NCI-H748 treated with DMSO at 0.1 percent for 48 hours (cell line): Measurements from ENCODE around the gene CXorf38.
A peak's percentile ranks its signal among the peaks of the same experiment; 100 is the strongest.
"Not testable (repeated sequence)": the region's sequence is repeated elsewhere in the genome, so short reads cannot be mapped to it uniquely, and the experiment has no call there.

Experiments
- DNase-seq: peaks from one replicate; lab custom pipeline; 2025; lab: John Stamatoyannopoulos, UW

Gene CXorf38

DNA sequence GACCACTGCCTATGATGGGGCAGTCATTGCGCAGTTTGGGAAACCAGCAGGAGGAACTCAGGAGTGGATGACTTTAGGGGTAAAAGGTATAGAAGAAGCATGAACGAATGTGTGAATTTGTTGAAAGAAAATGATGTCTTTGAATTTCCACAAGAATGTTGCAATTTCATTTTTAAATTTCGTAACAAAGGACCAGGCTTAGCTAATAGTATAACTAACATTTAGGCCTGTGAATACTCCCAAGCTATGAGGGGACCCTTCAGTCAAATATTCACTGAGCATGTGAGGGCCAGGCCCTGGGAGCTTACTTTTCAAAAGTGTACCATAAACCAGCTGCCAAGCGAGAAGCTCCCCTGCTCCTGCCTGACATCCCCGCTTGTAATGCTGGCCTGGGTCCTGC, 18.9 kb downstream of the CXorf38 start:
- no peak for DNase-seq

DNA sequence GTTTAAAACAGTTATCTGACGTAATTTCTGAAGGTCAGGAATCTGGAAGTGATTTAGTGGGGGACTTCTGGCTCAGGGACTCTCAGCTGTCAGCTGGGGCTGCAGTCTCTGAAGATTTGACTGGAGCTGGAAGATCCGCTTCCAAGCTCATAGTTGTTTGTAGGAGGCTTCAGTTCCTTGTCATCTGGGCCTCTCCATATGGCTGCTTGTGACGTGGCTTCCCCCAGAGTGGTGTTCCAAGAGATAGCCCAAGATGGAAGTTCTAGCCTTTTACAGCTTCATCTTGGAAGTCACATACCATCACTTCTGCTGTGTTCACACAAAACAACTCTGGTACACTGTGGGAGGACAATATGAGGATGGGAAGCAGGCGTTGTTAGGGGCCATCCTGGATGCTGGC, 22.1 kb downstream of the CXorf38 start:
- DNase-seq: no peak

DNA sequence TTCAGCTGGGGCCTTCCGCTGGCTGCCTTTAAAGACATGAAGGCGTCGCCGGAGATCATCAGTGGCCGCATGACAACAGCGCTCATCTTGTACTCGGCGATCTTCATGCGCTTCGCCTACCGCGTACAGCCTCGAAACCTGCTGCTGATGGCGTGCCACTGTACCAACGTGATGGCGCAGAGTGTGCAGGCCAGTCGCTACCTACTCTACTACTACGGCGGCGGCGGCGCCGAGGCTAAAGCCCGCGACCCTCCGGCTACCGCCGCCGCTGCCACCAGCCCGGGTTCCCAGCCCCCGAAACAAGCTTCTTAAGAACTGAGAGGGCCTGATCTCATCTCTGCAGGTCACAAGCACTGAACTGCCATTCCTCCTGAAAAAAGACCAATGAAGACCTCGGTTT, 23.7 kb downstream of the CXorf38 start:
- no peak for DNase-seq

DNA sequence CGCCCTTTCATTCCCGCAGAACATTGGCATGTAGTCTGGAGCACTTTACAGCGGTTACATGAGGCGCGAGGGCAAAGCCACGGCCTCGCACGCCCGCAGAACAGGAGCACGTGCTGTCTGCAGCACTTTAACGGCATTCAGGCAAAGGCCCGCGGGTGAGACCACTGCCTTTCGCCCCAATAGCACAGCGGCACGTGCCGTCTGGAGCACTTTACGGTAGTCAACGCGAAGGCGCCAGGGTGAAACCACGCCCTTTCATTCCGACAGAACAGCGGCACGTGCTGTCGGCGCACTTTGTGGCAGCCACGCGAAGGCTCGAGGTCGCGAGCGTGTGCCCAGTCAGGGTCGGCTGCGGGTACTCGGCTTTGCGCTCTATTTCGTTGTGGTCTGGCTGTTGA, 24.2 kb downstream of the CXorf38 start, which contains the start of gene MPC1L:
MPC1L (plus strand) TSS at position 290 of the 398 bp plus-strand sequence. CDS start 138 bp downstream, outside the sequence.
- DNase-seq: no peak

DNA sequence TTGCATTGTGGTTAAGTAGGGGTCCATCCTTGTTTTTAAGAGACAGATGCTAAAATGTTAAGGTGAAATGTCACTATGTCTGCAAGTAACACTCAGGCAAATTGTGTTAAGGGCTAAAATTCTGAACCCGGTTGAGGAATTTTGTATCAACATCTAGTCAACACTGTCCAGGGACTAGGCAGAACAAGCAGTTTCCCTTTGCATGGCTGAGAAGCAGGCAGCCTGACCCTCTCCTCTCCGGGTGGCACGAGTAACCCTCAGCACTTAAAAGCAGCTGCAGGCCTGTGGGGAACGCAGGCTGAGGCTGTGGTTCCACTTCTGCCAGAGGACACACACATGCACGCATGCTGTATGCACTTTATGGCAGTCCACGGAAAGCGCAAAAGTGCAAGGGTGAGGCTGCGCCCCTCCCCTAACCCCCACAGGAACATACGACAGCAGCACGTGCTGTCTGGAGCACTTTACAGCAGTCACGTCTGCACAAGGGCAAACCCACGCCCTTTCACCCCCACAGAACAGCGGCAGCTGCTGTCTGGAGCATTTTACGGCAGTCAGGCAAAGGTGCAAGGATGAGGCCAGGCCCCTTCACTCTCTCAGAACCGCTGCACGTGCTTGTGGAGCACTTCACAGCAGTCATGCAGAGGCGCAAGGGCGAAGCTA, 24.8 kb downstream of the CXorf38 start:
- DNase-seq: no peak

DNA sequence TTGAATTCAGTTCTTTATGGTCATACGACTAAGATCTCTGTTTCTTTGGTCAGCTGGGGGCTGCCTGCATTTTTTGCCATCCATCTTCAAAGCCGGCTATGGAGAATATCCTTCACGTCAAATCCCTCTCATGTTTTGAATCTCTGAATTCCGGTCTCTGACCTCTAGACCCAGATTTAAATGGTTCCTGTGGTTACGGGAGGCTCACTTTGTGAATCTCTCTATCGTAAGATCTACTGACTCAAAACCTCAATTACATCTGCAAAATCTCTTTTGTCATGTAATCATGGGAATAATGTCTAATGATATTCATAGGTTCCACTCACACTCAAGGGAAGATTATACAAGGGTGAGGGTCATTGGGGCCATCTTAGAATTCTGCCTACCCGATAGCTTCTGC, 29.8 kb downstream of the CXorf38 start:
- DNase-seq: no peak

DNA sequence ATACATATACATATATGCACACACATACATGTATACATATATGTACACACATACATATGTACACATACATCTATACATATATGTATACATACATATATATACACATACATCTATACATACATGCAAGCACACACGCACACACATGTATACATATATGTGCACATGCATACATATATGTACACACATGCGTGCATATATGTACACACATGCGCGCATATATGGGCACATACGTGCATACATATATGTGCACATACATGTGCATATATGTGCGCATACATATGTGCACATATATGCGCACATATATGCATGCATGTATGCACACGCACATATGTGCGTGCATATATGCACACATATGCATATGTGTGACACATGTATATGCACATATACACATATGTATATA, 31.4 kb downstream of the CXorf38 start:
- DNase-seq: no peak

DNA sequence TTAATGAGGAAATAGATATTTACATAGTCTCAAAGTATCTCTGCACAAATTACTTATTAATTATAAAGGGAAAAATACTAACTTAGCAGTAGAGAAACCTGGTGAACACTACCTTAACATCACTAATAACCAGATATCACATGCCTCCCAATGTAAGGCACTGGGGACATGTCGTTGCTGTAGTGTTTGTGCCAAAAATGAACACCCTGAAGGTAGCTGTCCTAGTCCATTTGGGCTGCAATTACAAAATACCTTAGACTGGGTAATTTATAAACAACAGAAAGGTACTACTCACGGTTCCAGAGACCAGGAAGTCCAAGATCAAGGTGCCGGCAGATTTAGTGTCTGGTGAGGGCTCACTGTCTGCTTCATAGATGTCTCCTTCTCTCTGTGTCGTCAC, 34.9 kb downstream of the CXorf38 start:
- no peak for DNase-seq

DNA sequence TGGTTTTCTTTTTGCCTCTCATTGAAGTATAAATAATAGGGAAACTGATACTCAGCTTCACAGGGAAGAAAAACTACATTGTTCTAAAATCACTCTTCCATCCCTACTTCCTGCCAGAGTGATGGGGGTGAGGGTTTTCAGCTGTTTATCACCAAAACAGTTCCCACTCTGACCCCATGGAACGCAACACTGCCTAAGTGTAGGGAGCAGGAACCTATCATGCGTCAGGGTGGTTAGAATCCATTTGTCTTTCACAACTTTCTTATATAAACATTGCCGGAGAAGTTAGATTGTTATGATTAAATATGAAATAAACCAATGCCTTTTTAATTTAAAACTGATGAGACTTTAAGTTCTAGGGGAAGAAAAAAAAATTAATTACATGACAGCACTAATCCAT, 40.0 kb downstream of the CXorf38 start:
- no peak for DNase-seq

DNA sequence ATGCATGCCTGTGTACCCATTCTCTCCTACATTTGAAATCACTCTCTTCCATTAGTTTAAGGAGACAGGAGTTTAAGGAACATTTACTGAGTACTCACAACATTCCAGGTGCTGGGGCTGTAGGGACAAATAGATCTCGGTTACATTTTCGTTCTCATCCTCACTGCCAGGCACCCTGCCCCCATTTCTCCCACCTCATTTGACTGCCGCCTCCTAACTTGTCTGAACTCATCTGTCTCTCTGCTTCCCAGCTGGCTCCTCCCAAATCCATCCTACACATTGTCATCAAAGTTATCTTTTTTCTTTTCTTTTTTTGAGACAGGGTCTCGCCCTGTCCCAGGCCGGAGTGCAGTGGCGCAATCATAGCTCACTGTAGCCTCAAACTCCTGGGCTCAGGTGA, 43.9 kb downstream of the CXorf38 start:
- no peak for DNase-seq

DNA sequence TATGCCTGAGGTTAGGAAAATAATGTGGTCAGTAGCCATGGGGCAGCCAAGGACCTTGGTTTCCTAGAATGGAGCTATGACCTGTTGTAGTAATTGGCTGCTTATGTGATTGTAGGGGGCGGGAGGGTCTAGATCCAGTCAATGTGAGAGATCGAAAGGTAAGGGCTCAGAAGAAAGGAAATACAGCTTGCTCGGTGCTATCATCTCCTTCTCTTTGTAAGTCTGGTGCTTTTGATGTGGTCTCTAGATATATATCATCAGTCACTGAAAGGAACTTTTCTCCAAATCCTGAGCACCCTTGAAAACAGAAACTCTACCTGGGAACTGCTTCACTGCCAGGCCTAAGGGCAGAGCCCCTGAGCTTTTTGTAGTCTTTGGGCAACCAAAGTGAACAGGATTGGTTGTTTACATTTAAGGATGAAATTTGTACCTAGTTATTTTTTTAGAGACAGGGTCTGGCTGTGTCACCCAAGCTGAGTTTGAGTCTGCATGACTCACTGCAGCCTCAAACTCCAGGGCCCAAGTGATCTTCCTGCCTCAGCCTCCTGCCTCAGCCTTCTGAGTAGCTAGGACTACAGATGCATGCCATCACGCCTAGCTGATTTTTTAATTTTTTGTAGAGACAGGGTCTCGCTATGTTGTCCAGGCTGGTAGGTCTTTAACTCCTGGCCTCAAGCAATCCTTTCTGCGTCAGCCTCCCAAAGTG, 57.6 kb downstream of the CXorf38 start:
- not testable (repeated sequence) for DNase-seq

DNA sequence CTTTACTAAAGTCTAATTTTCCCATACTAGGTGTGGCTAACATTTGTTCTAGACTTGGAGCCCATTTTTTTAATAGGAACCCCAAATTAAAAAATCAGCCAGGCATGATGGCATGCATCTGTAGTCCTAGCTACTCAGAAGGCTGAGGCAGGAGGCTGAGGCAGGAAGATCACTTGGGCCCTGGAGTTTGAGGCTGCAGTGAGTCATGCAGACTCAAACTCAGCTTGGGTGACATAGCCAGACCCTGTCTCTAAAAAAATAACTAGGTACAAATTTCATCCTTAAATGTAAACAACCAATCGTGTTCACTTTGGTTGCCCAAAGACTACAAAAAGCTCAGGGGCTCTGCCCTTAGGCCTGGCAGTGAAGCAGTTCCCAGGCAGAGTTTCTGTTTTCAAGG, 59.7 kb downstream of the CXorf38 start:
- DNase-seq: not testable (repeated sequence)

DNA sequence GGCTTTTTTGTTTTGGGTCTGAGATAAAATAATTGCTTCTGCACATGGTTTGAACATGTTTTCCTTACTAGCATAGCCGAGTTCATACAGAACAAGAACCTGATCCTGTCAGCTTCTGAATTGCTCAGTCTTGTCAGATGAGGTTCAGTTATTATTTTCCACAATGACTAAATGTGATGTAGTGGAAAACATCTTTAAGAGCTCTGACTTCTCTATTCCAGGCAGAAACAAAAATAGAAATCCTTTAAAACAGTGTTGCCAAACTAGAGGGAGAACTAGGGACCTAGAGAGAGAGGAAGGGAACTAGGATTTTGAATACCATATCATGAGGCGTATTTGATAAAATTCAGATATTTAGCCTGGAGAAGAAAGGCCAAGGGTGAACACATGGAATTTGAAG, 64.5 kb downstream of the CXorf38 start:
- DNase-seq: no peak

DNA sequence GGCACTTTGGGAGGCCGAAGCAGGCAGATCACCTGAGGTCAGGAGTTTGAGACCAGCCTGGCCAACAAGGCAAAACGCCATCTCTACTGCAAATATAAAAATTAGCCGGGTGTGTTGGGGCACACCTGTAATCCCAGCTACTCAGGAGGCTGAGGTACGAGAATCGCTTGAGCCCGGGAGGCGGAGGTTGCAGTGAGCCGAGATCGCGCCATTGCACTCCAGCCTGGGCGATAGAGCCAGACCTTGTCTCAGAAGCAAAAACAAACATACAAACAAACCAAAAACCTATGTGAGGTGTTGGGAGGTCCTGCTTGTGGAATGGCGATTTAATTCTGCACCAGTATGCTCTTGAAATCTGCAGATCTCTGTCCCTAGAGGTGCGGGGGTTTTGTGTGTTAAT, 65.2 kb downstream of the CXorf38 start:
- DNase-seq: not testable (repeated sequence)

DNA sequence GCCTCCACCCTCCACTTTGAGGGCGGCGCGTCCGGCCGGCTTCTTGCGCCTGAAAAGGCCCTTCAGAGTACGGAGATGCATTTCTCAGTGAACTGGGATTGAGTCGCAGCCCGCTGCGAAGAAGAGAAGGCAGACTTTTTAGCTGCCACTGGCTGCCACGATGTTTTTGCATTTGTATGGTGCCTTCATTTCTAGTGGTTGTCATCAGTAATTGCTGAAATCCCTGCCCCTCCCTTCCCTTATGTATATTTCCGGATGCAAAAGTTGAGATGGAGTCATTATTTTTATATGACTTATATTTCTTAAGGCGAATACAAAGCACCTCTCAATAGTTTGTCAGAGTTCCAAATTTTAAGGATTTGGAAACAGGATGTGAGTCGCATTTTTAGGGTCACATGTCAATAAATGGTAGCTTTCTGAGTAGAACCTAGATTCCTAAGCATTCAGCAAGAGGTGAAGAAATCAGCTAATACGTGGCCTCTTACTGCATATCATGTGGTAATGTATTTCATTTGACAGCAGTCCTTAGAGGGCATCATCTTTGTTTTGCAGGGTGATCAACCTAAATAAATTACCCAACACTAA, 65.9 kb downstream of the CXorf38 start:
- no peak for DNase-seq

DNA sequence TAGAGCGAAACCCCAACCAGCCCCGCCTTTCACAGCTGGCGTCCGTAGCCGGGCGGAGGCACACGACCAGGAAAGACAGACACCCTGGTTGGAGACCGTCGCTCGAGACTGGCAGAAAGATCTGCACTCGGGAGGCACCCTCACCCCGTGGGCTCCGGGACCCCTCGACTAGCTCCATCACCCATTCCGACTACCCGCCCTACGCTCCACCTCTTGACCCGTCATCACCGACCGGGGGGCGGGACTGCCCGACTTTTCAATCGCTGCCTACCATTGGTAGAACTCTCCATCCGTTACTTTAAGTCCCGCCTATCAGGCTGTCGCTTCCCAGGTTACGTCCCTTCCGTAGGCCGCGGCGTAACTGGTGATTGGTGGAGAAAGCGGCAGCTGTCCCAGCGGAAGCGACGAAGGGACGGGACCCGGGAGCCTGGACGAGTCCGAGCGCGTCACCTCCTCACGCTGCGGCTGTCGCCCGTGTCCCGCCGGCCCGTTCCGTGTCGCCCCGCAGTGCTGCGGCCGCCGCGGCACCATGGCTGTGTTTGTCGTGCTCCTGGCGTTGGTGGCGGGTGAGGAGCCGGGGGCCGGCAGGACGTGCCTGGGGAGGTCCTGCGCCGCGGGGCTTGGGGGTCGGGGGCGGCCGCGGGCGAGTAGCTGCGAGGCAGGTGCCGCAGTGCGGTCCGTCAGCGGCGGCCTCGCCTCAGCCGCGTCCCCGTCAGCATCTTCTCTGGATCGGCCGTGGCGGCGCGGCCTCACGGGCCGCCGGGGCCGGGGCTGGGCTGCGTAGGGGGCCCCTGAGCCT, 66.6 kb downstream of the CXorf38 start, which contains the start of gene ATP6AP2:
ATP6AP2 (plus strand) TSS at position 434 of the 799 bp plus-strand sequence; CDS start at position 530, 96 bp downstream.
- DNase-seq: peak; percentile 91

DNA sequence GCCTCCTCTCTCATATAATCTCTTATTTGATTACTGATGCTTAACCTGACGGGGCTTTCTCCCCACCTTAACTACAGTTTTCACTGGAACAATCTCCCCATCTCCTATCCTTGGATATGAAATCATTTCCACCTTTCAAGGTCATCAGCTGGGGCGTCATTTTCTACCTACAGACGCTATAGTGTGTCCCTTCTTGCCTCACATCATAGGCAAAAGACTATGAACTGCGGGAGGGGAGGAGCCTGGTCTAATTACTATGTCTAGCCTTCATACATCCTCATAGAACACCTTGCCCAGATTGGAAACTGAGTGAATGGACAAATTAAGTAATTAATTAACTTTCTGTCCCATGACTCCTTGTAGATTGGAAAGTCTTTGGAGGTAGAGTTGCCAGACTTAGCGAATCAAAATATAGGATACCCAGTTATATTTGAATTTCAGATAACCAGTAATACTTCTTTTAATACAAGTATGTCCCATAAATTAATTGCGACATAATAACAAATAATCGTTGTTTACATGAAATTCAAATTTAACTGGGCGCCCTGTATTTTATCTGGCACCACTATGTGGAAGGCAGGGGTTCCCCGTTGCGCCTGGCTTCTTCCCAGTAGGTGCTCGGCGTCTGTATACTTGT, 67.3 kb downstream of the CXorf38 start:
- DNase-seq: peak; percentile 73

DNA sequence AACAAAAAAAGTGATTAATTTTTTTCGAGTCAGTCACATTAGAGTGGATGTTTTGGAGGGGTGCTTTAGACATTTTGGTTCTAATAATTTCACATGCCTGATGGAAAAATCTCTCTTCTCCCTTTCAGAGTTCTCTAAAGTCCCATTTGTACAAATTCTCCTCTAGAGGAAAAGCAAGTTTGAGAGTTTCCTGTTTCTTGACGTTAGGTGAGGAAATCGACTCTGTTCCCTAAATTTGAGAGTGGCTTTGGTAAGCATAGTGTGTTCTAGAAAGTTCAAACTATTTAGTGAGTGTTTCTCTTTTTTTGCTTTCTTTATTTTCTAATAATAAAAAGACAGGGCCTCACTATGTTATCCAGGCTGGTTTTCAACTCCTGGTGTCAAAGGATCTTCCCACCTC, 68.2 kb downstream of the CXorf38 start:
- no peak for DNase-seq

DNA sequence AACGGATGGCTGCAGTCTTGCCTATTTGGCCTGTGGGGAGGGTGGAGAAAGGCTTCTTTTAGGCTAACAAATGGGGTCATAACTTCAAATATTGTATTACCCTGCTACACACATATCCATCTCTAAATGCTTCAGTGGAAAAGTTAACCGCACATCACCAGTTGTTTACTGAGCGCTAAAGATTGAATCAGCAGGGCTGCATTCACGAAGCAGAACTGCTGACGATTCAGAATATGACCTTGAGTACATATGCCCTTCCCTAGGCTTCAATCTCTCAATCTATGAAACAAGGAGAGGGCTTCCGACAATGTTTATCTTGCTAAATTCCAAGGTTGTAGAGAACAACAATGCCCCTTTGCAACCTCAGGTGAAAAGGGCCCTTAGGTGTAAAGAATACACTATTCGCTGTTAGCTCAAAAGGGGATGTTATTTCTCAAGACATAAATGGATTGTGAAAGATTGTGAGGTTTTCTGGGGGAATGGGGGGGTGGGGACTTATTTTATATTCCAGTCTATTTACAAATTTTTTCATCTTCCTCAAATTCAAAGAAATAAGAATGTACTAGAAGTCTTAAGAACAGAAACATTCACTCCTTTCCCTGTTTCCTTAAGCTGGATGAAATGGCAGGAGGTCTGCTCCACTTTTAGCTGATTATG, 69.2 kb downstream of the CXorf38 start:
- DNase-seq: no peak
